NB4 (cell line): ENCODE data around the gene ANKS4B.

Experiments
- CTCF ChIP-seq: IDR thresholded peaks from one replicate; pipeline ENCODE4 v1.5.1; 2012; ENCODE audit warnings: low read depth, low read length
- MAX ChIP-seq: IDR thresholded peaks from 2 replicates; pipeline ENCODE4 v1.6.1; 2011; ENCODE audit warnings: low read depth, low read length
- POLR2A ChIP-seq: IDR thresholded peaks from 2 replicates; pipeline ENCODE4 v1.6.1; 2011; ENCODE audit warnings: mild to moderate bottlenecking; ENCODE audit not compliant: insufficient read length; ENCODE audit errors: extremely low read depth

GRCh38 chr16:21192991-21193390 is 40.5 kb upstream of the ANKS4B start:
- no peak for TF ChIP-seq POLR2A
- no peak for TF ChIP-seq MAX
- no peak for TF ChIP-seq CTCF
